T-cell (primary cell): Measurements from ENCODE around the gene SUSD3. TPM values are rescaled to one million over a fixed set of nuclear protein-coding genes. Genes with fewer than 3 reads are reported as not detected.

ENCODE experiments used
- ATAC-seq, 4 experiments: fragments of 200-7000 bp in 3 of 4; fragments of 150-1000 bp in 1 of 4; cut with Tn5 transposase; replicated peaks in 1 of 4; 1 replicate in 3 of 4; 2 replicates in 1 of 4; pipeline ENCODE4 v1.10.0; 2021; ENCODE audit warnings: moderate library complexity in 3 of 4, mild to moderate bottlenecking in 2 of 4, moderate number of reproducible peaks in 1 of 4
- CTCF ChIA-PET, 2 donors: fragments of 300-600 bp; sonication (Branson Sonifier 250); formaldehyde crosslinking; loops; one replicate each; lab custom pipeline; 2022; ENCODE audit warnings: antibody characterized with exemption in 2 of 2; lab: Charles Lee
- POLR2A ChIA-PET, 2 donors: fragments of 300-600 bp; sonication (Branson Sonifier 250); formaldehyde crosslinking; loops; one replicate each; lab custom pipeline; 2022; ENCODE audit warnings: antibody characterized with exemption in 2 of 2; lab: Charles Lee
- DNase-seq, 35 experiments: peaks; one replicate each; pipeline versions ENCODE4 v3.0.0 to v3.0.0-alpha.2; 2013 to 2023
- H3K27ac ChIP-seq: one replicate; pipeline ENCODE4 v1.5.1; 2013; ENCODE audit warnings: low read length
- H3K27me3 ChIP-seq, 2 experiments: replicated peaks in 1 of 2; 1 replicate in 1 of 2; 2 replicates in 1 of 2; pipeline versions ENCODE4 v1.6.1 to v1.7.0; 2013; ENCODE audit warnings: low read length in 1 of 2, mixed read lengths in 1 of 2; ENCODE audit not compliant: control insufficient read depth in 2 of 2, insufficient read depth in 2 of 2; ENCODE audit errors: extremely low read depth in 1 of 2
- H3K36me3 ChIP-seq, 2 donors: 1 replicate in 1 of 2; 2 replicates in 1 of 2; pipeline versions ENCODE4 v1.6.1 to v1.7.0; 2013; ENCODE audit warnings: low read length in 1 of 2; ENCODE audit not compliant: control insufficient read depth in 2 of 2, insufficient read depth in 1 of 2; ENCODE audit errors: extremely low read depth in 1 of 2
- H3K4me1 ChIP-seq, 2 experiments: 1 replicate in 1 of 2; 2 replicates in 1 of 2; pipeline versions ENCODE4 v1.6.1 to v1.7.0; 2013; ENCODE audit warnings: low read length in 2 of 2, mixed read lengths in 1 of 2; ENCODE audit not compliant: insufficient read depth in 2 of 2, control insufficient read depth in 1 of 2; ENCODE audit errors: extremely low read depth in 1 of 2
- H3K4me3 ChIP-seq, 2 donors: 1 replicate in 1 of 2; 2 replicates in 1 of 2; pipeline versions ENCODE4 v1.5.1 to v1.7.0; 2013; ENCODE audit warnings: mild to moderate bottlenecking in 2 of 2, low read length in 1 of 2, moderate library complexity in 1 of 2; ENCODE audit not compliant: control insufficient read depth in 1 of 2; ENCODE audit errors: extremely low read depth in 1 of 2
- H3K9me3 ChIP-seq: 2 replicates; pipeline ENCODE4 v1.7.0; 2013
- H3K27ac Mint-ChIP-seq, 2 donors: one replicate each; pipeline ENCODE4 v1.8.0; 2020 to 2021; ENCODE audit warnings: mild to moderate bottlenecking in 2 of 2, mixed read lengths in 2 of 2
- H3K27me3 Mint-ChIP-seq, 2 donors: one replicate each; pipeline ENCODE4 v1.8.0; 2021 to 2022; ENCODE audit warnings: mixed read lengths in 2 of 2
- H3K36me3 Mint-ChIP-seq: one replicate; pipeline ENCODE4 v1.8.0; 2021; ENCODE audit warnings: mixed read lengths
- H3K4me1 Mint-ChIP-seq, 3 donors: one replicate each; pipeline ENCODE4 v1.8.0; 2020 to 2022; ENCODE audit warnings: mixed read lengths in 3 of 3, mild to moderate bottlenecking in 1 of 3
- H3K4me3 Mint-ChIP-seq, 3 donors: one replicate each; pipeline ENCODE4 v1.8.0; 2020 to 2022; ENCODE audit warnings: mild to moderate bottlenecking in 3 of 3, mixed read lengths in 3 of 3, moderate library complexity in 3 of 3
- H3K9me3 Mint-ChIP-seq, 3 donors: one replicate each; pipeline ENCODE4 v1.8.0; 2020 to 2022; ENCODE audit warnings: mixed read lengths in 3 of 3
- WGBS: methylation state at CpG from one replicate; pipeline ENCODE4 v1.1.5; 2013; ENCODE audit warnings: missing lambda C conversion rate; ENCODE audit not compliant: insufficient coverage; 5-methylcytosine and 5-hydroxymethylcytosine counted together
- total RNA-seq, 35 experiments: library from RNA in 6 of 35; stranded (reverse) in 6 of 35; fragments of 120-200 nt in 1 of 35; gene quantifications; one replicate each; pipeline versions ENCODE4 v1.2.1 to v1.2.4 and lab custom pipeline; 2013 to 2026

Gene SUSD3
- total RNA-seq, 5 donors from 2014 or later (not counting 1 experiment from before 2014, with no cell fraction given), result 39.6 to 79.2 (median 71.2) TPM

- Histone ChIP-seq H3K27me3 (no peaks in the 10 kb centered on the region), H3K4me3 (no peak overlapping the region), H3K27ac (peak overlapping the region; percentile 18), H3K4me1 (peaks cover 13 to 77% of the 10 kb centered on the region in 2 experiments), H3K36me3 (peaks cover 8 to 13% of the 10 kb centered on the region in 2 donors), H3K9me3 (no peaks in the 10 kb centered on the region)
- H3K27me3 Mint-ChIP-seq, result no peaks in the 10 kb centered on the region
- ATAC-seq (peak in 1 of 4 experiments; percentile 4), DNase-seq (no peak)
- ChIA-PET CTCF (no interaction called here), POLR2A (no interaction called here)
- H3K4me3 Mint-ChIP-seq, result no peak overlapping the region
- 99% methylated on average over 5 of the region's 7 CpGs for WGBS
- peak overlapping the region; percentile 78 to 85 for H3K27ac Mint-ChIP-seq
- peaks cover 67 to 81% (median 78%) of the 10 kb centered on the region in 3 donors for H3K4me1 Mint-ChIP-seq
- peaks cover 4% of the 10 kb centered on the region for H3K36me3 Mint-ChIP-seq
- no peaks in the 10 kb centered on the region for H3K9me3 Mint-ChIP-seq
These were observed 18.1 kb upstream of the SUSD3 start for GRCh38 chr9:93040409-93040808.

DNA sequence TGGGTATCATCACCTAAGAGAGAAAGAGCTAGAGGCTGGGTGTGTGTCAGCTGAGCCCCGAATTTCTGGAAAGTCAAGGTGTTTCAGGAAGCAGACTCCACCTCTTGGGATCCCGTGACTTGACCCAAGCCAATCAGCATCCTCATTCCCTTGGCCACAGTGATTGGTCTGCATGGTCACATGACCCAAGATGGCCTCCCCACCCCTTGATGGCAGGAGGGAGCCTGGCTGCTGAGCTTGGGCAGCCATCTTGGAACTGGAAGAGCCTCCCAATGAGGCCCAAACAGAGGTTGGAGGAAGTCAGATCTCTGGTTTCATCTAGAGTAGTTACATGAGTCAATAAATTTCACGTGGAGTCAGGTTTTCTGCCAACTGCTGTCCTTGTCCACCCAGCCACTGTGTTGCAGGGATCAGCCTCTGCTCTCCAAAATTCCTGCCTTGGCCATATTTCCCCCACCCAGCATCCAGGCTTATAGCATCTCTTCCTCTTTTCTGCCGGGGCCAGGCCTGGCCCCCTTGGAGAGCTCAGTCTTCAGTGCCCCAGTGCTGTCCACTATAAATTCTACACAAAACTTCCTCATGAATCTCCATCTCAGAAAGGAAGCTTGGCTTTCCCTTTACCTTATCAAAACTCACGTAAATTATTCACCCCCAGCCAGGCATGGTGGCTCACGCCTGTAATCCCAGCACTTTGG is 17.2 kb upstream of the SUSD3 start:
- peak overlapping the region; percentile 18 for H3K27ac ChIP-seq
- WGBS, result 100% methylated on average over 4 of the region's 6 CpGs
- no peak for DNase-seq
- peaks cover 63 to 76% (median 74%) of the 10 kb centered on the region in 3 donors for H3K4me1 Mint-ChIP-seq
- no peaks in the 10 kb centered on the region for H3K27me3 ChIP-seq
- ChIA-PET CTCF (interaction anchor here (0.6 to 0.8 kb wide), 2 partner anchors 19 to 59 kb away, joined by 3 read pairs; no protein-coding TSS in a partner anchor), POLR2A (interaction anchor here in 1 of 2 donors (0.7 kb wide), 2 partner anchors 18 to 88 kb away, joined by 6 to 7 read pairs; no protein-coding TSS in a partner anchor)
- peak overlapping the region; percentile 78 to 85 for H3K27ac Mint-ChIP-seq
- H3K36me3 ChIP-seq, result peaks cover 5% of the 10 kb centered on the region in 2 donors
- no peaks in the 10 kb centered on the region for H3K9me3 ChIP-seq
- H3K36me3 Mint-ChIP-seq, result no peaks in the 10 kb centered on the region
- no peak overlapping the region for H3K4me3 Mint-ChIP-seq
- no peaks in the 10 kb centered on the region for H3K9me3 Mint-ChIP-seq
- ATAC-seq, result no peak
- H3K27me3 Mint-ChIP-seq, result no peaks in the 10 kb centered on the region
- H3K4me1 ChIP-seq, result peaks cover 13 to 68% of the 10 kb centered on the region in 2 experiments
- no peak overlapping the region for H3K4me3 ChIP-seq

DNA sequence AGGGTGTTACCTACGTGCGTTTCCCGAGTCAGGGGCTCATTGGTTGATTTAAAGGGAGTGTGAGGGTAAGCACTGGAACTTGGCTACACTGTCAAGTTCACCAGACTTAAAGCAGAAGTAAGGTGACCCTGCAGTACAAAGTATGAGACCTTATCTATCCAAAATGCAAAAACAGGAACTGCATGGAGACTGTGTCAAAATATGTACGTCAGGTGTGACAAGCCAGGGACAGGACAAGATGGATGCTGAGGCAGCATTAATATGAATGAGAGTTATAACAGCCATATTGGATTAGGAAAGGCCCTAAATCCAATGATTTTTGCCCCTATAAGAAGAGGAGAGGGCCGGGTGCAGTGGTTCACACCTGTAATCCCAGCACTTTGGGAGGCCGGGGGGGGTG is 15.4 kb upstream of the SUSD3 start:
- peaks cover 49 to 65% (median 62%) of the 10 kb centered on the region in 3 donors for H3K4me1 Mint-ChIP-seq
- DNase-seq, result no peak
- CTCF ChIA-PET, result no interaction called here

GRCh38 chr9:93045521-93045920 is 13.0 kb upstream of the SUSD3 start:
- H3K27ac Mint-ChIP-seq, result peak overlapping the region in 1 of 2 donors; percentile 4
- H3K36me3 ChIP-seq, result no peaks in the 10 kb centered on the region
- no peaks in the 10 kb centered on the region for H3K9me3 ChIP-seq
- H3K27ac ChIP-seq, result no peak overlapping the region
- WGBS, result 92% methylated on average over 1 of the region's 2 CpGs
- no peak overlapping the region for H3K4me3 ChIP-seq
- ATAC-seq, result no peak
- peaks cover 48 to 60% (median 58%) of the 10 kb centered on the region in 3 donors for H3K4me1 Mint-ChIP-seq
- no peaks in the 10 kb centered on the region for H3K36me3 Mint-ChIP-seq
- ChIA-PET CTCF (interaction anchor here in 1 of 2 donors (0.6 kb wide), 1 partner anchor 528 kb away, joined by 3 read pairs; no protein-coding TSS in a partner anchor), POLR2A (interaction anchor here in 1 of 2 donors (0.7 kb wide), 1 partner anchor 87 kb away, joined by 13 read pairs; no protein-coding TSS in a partner anchor)
- no peak overlapping the region for H3K4me3 Mint-ChIP-seq
- no peaks in the 10 kb centered on the region for H3K27me3 Mint-ChIP-seq
- H3K27me3 ChIP-seq, result no peaks in the 10 kb centered on the region
- peaks cover 11 to 40% of the 10 kb centered on the region in 2 experiments for H3K4me1 ChIP-seq
- H3K9me3 Mint-ChIP-seq, result no peaks in the 10 kb centered on the region
- no peak for DNase-seq

More for the DNA sequence above, 15.4 kb upstream of the SUSD3 start:
- Histone ChIP-seq H3K9me3 (no peaks in the 10 kb centered on the region), H3K4me3 (no peak overlapping the region), H3K36me3 (no peaks in the 10 kb centered on the region), H3K4me1 (peaks cover 11 to 50% of the 10 kb centered on the region in 2 experiments), H3K27ac (no peak overlapping the region), H3K27me3 (no peaks in the 10 kb centered on the region)
- Mint-ChIP-seq H3K36me3 (no peaks in the 10 kb centered on the region), H3K27me3 (no peaks in the 10 kb centered on the region), H3K4me3 (peak overlapping the region in 1 of 3 donors; percentile 43), H3K9me3 (no peaks in the 10 kb centered on the region), H3K27ac (peak overlapping the region; percentile 84 to 85)
- ATAC-seq, result peak in 1 of 4 experiments; percentile 68
- WGBS, result no CpG with 5 or more reads among the region's 6 CpGs
- POLR2A ChIA-PET, result no interaction called here

DNA sequence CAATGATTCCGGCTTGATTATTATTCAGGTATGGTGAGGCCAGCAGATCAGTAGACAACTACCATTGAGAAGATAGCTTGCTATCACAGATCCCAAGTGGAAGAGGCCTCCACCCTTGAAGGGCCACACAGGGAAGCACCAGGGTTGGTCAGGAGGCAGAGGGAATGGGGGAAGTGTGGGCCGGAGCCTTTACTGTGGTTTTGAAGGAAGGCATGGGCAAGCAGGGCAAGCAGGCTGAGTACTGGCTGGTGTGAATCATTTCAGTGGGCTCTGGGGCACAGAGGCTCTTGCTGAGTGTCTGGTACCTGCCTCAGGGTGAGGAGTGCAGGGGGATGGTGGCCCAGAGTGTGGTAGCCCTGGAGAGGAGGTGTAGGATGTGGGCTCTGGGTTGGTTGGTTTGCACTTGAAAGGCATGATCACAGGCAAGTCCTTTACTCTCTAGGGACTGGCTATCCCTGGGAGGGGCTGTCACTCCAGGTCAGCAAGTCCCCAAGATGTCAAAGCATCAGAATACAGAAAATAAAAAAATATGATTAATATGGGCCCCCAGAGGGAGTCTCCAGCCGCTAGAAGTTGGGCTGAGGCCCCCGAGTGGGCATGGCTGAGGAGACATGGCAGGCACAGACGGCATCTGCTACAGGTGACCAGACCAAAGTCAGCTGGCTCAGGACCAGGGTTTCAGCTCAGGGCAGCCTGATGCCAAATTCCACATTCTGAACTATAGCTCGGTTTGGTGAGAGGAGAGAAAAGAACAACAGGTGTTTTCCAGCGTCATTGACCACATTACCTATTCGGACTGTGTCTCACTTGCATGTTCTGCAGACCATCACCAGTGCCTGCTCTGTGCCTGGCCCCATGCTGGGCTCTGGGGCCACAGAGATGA is 9.7 kb upstream of the SUSD3 start:
- Mint-ChIP-seq H3K27me3 (no peaks in the 10 kb centered on the region), H3K36me3 (no peaks in the 10 kb centered on the region), H3K9me3 (no peaks in the 10 kb centered on the region), H3K4me3 (no peak overlapping the region), H3K4me1 (peaks cover 31 to 44% (median 41%) of the 10 kb centered on the region in 3 donors), H3K27ac (peak overlapping the region in 1 of 2 donors; percentile 58)
- ChIA-PET CTCF (interaction anchor here in 1 of 2 donors (0.7 kb wide), 1 partner anchor 15 kb away, joined by 3 read pairs; no protein-coding TSS in a partner anchor), POLR2A (no interaction called here)
- H3K9me3 ChIP-seq, result no peaks in the 10 kb centered on the region
- H3K4me1 ChIP-seq, result peaks cover 2 to 34% of the 10 kb centered on the region in 2 experiments
- no peaks in the 10 kb centered on the region for H3K27me3 ChIP-seq
- H3K36me3 ChIP-seq, result no peaks in the 10 kb centered on the region
- H3K27ac ChIP-seq, result no peak overlapping the region
- DNase-seq (no peak), ATAC-seq (peak in 2 of 4 experiments; percentile 27 to 43)
- H3K4me3 ChIP-seq, result no peak overlapping the region
- WGBS, result 89% methylated on average over 6 of the region's 8 CpGs

DNA sequence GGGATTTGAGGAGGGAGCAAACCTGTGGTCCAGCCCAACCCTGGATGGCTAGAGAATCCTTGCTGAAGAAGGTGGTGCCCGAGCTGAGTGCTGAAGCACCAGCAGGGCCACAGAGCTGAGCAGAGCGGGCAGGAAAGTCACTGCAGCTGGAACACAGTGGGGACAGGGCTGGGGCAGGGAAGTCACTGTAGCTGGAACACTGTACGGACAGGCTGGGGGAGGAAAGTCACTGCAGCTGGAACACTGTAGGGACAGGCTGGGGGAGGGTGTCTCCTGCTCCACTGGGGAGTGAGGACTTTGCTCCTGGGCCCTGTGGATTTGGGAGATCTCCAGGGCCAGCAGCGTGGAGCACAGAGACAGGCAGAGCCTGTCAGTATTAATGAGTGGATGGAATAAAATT is 9.0 kb upstream of the SUSD3 start:
- Histone ChIP-seq H3K4me3 (no peak overlapping the region), H3K36me3 (no peaks in the 10 kb centered on the region), H3K27me3 (no peaks in the 10 kb centered on the region), H3K27ac (no peak overlapping the region), H3K9me3 (no peaks in the 10 kb centered on the region), H3K4me1 (peaks cover 0 to 34% of the 10 kb centered on the region in 2 experiments)
- ChIA-PET CTCF (interaction anchor here in 1 of 2 donors (0.7 kb wide), 1 partner anchor 16 kb away, joined by 3 read pairs; no protein-coding TSS in a partner anchor), POLR2A (interaction anchor here in 1 of 2 donors (0.7 kb wide), 1 partner anchor 16 kb away, joined by 10 read pairs; no protein-coding TSS in a partner anchor)
- 98% methylated on average over 4 of the region's 4 CpGs for WGBS
- H3K9me3 Mint-ChIP-seq, result no peaks in the 10 kb centered on the region
- no peak overlapping the region for H3K4me3 Mint-ChIP-seq
- peaks cover 34 to 44% (median 41%) of the 10 kb centered on the region in 3 donors for H3K4me1 Mint-ChIP-seq
- ATAC-seq (no peak), DNase-seq (no peak)
- peak overlapping the region in 1 of 2 donors; percentile 55 for H3K27ac Mint-ChIP-seq
- H3K27me3 Mint-ChIP-seq, result no peaks in the 10 kb centered on the region
- H3K36me3 Mint-ChIP-seq, result no peaks in the 10 kb centered on the region
